CD4-positive, alpha-beta T cell treated with Interleukin-17A for 4 hours (primary cell): ENCODE data around the gene ROS1.
"Not testable (repeated sequence)": the region's sequence is repeated elsewhere in the genome, so short reads cannot be mapped to it uniquely, and the experiment has no call there.

Experiments
- DNase-seq: peaks from one replicate; pipeline ENCODE4 v3.0.0-alpha.2; 2020; ENCODE audit warnings: mixed read lengths

Gene ROS1

GRCh38 chr6:117265410-117266256 is 160.1 kb downstream of the ROS1 start, which contains the start of gene VGLL2:
TSS of gene VGLL2 (plus strand) at chr6:117265558. CDS start at chr6:117265764, 206 bp downstream.
- no peak for DNase-seq

GRCh38 chr6:117264692-117265409 is 160.9 kb downstream of the ROS1 start:
- no peak for DNase-seq

- DNase-seq: no peak
These were observed 161.4 kb downstream of the ROS1 start for GRCh38 chr6:117264369-117264691.

- no peak for DNase-seq
These were observed 162.3 kb downstream of the ROS1 start for GRCh38 chr6:117263353-117263927.

- no peak for DNase-seq
These were observed 162.9 kb downstream of the ROS1 start for GRCh38 chr6:117262799-117263198.

GRCh38 chr6:117253785-117254184 is 172.0 kb downstream of the ROS1 start:
- no peak for DNase-seq

- DNase-seq: not testable (repeated sequence)
These were observed 180.8 kb downstream of the ROS1 start for GRCh38 chr6:117244979-117245378.

GRCh38 chr6:117244571-117244970 is 181.2 kb downstream of the ROS1 start:
- not testable (repeated sequence) for DNase-seq
